Hepatocyte (in vitro differentiated cells): ENCODE data around the gene TCP10L.

Source experiments
- EZH2 ChIP-seq: fragments of 200-600 bp; sonication (generic); IDR thresholded peaks from 2 replicates; pipeline ENCODE4 v1.6.1; 2016; ENCODE audit warnings: antibody characterized with exemption, mild to moderate bottlenecking, borderline replicate concordance
- EZH2phosphoT487 ChIP-seq: fragments of 200-600 bp; sonication (generic); IDR thresholded peaks from one replicate; pipeline ENCODE4 v1.6.1; 2018; ENCODE audit warnings: antibody characterized with exemption, mild to moderate bottlenecking, low read depth, moderate library complexity; ENCODE audit not compliant: unreplicated experiment, severe bottlenecking
- TF ChIP-seq, protein P1 (sequence below): fragments of 200-600 bp; sonication (generic); IDR thresholded peaks from 2 replicates; pipeline ENCODE4 v1.5.1; 2016; ENCODE audit warnings: antibody characterized with exemption, mild to moderate bottlenecking; ENCODE audit not compliant: poor library complexity

GRCh38 chr21:32612075-32612998 is 27.0 kb upstream of the TCP10L start, which contains the start of gene CFAP298:
- TF ChIP-seq, protein P1, sequence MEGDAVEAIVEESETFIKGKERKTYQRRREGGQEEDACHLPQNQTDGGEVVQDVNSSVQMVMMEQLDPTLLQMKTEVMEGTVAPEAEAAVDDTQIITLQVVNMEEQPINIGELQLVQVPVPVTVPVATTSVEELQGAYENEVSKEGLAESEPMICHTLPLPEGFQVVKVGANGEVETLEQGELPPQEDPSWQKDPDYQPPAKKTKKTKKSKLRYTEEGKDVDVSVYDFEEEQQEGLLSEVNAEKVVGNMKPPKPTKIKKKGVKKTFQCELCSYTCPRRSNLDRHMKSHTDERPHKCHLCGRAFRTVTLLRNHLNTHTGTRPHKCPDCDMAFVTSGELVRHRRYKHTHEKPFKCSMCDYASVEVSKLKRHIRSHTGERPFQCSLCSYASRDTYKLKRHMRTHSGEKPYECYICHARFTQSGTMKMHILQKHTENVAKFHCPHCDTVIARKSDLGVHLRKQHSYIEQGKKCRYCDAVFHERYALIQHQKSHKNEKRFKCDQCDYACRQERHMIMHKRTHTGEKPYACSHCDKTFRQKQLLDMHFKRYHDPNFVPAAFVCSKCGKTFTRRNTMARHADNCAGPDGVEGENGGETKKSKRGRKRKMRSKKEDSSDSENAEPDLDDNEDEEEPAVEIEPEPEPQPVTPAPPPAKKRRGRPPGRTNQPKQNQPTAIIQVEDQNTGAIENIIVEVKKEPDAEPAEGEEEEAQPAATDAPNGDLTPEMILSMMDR, result no peak
- TF ChIP-seq EZH2 (no peak), EZH2phosphoT487 (no peak)
